NCI-H187 (cell line): ENCODE results near the gene DAAM2.
A peak's percentile ranks its signal among the peaks of the same experiment; 100 is the strongest.

ENCODE experiments used
- DNase-seq, 2 experiments: peaks; one replicate each; lab custom pipeline; 2025; lab: John Stamatoyannopoulos, UW

DAAM2 gene

DNA sequence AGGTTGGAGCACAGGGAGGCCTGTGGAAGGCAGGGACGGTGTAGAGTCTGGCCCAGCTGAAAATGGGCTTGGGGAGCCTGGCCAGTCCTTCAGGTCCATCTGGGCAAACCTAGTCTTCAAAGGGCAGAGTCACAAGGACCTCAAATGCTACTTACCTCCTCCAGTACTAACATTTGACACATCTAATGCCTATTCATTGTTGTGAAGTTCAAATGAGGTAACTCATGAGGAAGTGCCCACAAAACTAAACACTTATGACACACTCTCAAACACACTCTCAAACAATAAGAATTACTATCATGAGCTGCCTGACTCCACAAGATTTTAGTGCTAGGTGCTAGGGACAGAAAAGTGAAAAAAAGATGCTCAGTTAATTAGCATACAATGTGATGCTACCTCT, 27.1 kb downstream of the DAAM2 start:
- no peak for DNase-seq

DNA sequence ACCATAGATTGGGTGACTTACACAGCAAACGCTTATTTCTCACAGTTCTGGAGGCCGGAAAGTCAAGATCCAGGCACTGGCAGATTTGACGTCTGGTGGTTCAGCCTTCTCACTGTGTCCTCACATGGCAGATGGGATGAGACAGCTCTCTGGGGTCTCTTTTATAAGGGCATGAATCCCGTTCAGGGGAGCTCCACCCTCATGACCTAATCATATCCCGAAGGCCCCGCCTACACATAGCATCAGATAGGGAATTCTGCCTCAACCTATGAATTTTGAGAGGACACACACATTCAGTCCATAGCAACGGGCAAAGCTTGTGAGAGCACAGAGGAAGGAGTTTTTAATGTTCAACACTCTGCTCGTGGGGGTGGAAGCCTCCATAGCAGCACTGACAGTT, 27.5 kb downstream of the DAAM2 start:
- no peak for DNase-seq

DNA sequence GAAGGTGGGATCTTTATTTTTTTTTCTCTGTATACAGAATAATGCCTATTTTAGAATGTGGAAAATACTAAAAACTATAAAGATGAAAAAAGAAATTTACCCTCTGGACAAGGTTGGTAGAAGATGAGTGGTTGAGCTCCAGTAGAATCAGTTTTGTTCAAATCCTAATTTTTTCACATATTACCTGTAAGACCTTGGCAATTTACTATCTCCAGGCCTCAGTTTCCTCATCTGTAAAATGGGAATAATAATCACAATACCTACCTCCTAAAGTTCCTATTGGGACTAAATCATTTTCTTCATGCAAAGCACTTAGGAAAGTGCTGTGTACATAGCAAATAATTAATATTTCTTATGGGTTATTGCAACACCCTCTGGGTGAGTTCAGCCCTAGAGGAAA, 28.4 kb downstream of the DAAM2 start:
- DNase-seq, result no peak

DNA sequence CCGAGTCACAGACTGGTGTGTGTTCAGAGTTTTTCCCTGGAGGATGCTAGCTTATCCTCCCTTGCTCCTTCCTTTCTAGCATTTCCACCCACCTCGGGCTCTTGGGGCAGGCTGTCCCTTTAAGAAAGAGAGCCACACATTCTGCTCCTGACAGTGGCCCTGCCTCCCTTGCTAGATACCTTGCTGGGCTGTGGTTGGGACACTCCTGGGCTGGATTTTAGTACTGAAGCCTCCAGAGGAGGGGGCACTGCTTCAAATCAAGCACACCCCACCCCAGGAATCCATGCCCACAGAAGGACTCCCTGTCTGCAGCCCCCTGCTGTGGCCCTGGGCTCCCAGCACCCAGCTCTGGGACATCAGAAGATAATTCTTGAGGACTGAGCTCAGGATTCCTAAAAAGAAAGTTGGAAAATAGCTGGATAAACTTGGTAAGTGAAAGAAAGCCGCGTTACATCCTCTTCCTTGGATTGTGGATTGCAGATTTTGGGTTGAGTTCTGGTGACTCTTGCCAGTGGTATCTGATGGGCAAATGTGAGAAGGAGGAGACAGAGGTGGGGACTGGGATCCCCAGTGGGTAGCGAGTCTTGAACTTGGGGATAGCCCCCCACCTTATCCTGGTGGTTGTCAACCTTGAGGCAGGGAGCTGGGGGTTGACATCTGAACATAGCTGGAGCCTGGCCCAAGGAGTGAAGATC, 29.0 kb downstream of the DAAM2 start:
- no peak for DNase-seq

DNA sequence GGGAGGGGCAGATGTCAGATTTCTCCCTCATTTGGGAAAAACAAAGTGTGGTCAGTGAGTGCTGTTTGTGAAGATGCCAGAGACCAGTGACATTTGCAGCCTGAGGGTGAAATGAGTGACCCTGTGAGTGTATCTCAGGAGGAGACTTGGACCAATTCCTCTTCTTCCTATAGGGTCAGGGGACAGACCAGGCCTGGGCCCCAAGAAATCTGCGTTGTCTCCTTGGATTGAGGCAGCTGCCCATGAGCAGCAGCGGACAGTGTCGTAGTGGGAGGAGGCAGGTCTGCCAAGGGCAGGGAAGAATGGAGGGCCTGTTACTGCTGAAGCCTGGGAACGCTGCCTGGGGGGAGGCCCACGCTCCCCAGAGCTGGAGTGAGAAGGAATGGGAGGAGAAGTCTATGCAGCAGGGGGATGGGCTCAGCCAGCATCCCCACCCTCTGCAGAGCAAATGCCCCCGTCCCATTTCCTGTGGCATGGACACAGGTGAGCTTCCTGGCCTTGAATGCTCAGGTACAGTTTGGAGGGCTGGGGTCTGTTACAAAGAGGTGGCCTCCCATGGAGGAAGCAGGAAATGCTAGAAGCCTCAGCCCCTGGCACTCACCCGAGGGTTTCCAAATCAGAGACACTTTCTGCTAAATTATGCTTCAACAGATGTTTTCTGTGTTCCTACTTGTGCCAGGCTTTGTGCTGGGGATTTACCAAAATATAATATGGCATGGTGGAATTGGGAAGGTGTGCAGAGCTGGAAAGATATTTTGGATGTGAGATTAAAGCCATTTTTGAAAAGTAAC, 29.8 kb downstream of the DAAM2 start:
- DNase-seq, result no peak

DNA sequence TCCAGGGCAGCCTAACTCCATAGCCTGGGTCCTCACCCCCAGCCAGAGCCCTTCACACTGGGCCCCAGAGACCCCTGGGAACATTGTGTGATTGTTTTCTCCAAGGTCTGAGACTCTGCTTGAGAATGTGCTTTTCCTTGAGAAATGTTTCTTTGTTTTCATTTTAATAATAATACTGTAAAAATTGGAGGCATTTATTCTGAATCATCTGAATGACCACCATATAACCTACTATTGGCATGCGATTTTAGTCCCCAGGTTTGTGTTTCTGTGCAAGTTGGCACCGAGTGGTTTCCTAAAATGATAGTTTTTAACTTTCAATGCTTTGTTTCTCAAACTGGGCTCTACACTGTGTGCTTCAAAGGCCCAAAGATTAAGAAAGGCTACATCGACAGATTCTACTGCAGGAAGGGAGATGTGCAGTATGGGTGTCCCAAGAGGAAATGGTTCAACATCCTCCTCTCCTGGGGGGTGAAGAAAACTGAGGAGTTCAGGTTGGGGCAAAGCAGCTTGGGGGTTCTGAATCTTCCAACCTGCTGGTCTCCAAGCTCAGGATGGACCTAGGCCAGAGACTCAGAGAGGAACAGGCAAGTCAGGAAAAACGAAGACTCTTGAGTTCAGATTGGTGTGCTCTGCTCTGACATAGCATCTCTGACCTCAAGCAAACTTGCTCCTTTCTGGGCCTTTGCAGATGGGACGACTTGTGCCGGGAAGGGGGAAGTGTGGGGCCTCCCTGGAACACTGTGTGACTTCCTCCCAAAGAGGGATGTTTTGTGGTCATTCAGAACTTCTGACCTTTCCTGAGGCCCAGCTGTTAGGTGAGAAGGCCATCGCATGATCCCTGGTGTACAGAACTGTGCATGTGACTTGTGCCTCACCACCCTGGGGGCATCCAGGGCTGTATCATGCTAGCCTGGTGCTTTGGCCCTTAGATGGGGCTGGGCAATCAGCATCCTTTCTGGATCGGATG, 31.0 kb downstream of the DAAM2 start:
- no peak for DNase-seq

DNA sequence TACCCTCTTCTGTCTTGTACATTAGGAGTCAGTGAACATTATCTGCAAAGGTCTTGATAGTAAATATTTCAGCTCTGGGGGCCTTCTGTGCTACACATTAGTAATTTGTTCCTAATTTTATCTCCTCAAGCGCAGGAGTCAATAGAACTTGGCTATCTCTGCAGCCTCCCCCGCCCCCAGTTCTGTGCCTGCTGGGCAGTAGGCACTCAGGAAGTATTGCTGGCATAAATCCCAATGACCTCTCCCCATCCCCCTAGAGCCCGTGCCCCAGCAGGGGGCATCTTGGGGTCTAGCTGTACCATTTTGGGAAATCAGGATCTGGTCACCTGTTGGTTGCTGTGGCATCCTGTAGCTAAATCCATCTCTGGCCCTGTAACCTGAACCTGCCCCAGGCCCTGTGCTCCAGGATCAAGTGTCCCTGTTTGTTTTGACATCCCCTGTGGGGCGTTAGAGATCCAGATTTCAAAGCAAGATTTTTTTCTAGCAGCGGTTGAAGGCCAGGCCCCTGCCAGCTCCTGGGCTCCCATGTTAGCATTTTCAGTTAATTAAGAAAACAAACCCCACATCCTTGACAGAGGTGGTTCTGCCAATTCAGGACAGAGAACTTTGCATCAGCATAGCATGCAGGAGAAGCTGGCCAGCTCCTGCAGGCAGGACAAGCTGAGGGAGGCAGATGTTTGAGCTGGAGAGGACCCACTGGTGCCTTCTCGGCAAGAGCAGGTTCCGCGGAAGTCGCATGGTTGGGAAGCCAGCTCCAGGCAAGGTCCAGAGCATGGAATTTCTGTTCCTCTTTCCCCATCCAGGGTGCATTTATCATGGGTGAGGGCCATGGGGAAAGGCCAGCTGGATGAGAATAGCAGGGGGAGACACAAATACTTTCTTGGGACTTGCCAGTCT, 32.1 kb downstream of the DAAM2 start:
- DNase-seq, result no peak

DNA sequence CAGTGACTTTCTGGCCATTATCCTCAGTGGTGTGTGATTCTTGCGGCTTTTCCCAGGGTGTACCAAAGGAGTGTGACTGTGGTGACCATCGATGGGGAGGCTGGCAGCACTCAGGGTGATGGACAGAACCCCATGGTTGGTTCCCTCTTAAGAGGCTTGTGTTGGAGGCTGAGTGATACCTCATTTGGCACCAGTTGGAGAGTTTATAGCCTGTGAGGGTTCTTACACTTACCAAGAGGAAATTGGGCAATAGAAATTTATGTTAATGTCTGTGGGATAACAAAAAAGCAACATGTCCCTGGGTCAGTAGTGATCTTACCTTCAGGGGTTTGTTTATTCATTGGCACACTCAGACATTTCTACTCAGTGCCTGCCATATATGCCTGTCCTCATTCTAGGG, 37.2 kb downstream of the DAAM2 start:
- DNase-seq, result no peak

DNA sequence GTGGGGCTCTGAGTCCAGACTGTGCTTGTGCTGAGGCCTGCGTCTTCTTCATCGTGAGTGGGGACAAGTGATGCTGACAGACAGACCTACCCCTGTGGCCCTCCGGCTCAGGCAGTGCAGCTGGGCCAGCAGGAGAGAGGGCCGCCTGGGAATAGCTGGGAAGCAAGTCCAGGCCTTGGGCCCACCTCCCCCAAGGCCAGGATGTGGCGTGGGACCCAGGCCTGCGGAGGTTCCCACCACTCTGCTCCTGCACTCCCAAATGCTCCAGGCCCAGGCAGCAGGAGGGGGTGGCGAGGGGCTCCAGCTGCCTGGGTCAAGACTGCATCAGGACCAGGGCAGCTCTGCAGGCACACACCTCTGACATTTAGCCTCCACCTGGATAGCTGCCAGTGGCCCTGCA, 38.3 kb downstream of the DAAM2 start:
- DNase-seq, result no peak

DNA sequence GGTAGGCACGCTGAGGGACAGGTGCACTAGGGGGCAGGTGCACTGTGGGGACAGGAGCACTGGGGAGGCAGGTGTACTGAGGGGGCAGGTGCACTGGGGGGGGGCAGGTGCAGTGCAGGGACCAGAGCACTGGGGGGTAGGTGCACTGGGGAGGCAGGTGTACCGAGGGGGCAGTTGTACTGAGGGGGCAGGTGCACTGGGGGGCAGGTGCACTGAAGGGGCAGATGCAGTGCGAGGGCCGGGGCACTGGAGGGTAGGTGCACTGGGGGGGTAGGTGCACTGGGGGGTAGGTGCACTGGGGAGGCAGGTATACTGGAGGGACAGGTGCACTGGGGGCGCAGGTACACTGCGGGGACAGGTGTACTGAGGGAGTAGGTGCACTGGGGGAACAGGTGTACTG, 39.5 kb downstream of the DAAM2 start:
- DNase-seq, result no peak

DNA sequence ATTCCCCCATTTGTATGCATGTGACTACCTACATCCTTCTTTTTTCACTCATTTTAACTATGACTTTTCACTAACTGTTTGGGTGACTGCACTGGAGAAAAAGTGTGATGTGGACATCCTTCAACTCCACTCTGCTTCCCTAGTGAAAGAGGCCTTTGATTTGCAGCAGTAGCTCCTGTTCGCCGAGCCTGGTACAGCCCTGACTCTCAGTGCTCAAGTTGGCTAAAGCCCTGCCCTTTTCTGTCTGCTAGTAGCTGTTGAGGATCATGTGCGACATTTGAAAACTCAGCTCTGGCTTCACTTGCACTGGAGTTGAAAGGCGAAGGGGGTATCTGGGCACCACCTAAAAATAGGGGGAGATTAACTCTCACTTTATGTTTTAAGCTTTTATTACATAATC, 42.1 kb downstream of the DAAM2 start:
- no peak for DNase-seq

DNA sequence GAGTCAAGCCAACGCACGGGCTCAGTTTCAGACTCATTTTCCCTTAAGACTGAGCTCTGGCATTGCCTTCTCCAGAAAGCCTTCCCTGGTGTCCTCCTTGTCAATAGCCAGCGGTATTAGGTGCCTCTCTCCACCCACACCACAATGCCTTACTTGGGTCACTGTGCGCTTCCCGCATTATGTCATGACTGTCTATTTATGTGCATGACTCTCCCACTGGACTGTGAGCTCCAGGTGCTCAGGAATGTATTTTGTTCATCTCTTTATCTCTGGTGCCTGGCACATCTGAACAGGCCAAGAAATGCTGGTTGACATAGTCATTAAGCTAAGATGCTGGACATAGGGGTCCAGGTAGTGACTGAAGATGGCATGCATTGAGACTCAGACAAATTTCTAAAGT, 42.7 kb downstream of the DAAM2 start:
- no peak for DNase-seq

DNA sequence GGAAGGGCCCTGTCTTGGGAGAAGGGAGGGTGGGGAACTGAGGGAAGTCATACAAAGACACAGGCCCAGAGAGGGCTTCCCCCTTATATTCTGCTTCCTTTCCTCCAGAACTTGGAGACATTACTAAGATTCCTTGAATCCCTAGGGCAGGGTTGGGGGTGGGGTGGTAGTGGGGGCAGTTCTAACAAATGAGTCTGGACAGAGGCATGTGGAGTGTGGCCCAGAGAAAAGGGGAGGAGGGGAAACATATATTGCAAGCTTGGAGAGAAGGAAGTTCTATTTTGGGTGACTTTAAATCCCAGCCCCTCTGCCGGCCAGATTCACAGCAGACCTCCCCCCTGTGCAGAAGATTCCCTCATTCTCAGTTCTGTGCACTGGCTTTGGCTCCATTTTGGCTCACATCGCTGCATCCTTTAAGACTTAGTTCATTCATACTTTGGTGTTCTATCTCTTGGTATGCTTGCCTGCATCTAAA, 43.7 kb downstream of the DAAM2 start:
- DNase-seq, result no peak

DNA sequence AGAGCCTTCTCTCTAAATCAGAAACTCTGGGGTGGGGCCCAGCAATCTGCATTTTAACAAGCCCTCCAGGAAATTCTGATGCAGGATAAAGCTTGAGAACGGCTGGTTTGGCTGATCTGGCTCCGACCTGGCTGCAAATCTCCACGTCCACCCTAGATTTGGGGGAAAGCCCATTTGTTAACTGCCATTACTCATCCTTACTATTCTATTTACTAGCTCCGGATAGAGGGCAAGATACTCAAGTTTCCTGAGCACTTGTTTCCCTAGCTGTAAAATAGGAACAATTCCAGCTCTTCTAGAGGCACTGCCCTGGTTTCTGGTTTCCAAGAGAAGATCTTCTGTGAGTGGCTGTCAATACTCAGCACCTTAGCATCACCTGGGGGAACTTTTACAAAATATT, 44.4 kb downstream of the DAAM2 start:
- no peak for DNase-seq

DNA sequence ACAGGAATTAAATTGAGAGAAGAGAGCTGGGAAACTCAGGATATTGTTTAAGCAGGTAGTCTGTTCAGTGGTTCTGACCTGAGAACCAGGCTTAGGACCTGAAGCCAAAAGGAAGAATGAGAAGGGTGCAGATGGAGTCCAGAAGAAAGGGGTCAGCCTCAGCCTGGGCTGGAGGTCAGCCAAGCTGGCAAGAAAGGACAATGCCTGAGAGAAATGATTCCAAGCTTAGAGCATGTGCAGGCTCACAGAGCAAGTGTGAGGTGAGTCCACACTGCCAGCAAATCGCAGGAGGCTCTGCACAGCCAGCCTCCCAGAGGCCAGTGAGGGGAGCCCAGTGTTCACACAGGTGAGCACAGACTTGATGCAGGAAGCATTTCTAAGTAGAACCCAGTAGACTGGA, 47.3 kb downstream of the DAAM2 start:
- no peak for DNase-seq

DNA sequence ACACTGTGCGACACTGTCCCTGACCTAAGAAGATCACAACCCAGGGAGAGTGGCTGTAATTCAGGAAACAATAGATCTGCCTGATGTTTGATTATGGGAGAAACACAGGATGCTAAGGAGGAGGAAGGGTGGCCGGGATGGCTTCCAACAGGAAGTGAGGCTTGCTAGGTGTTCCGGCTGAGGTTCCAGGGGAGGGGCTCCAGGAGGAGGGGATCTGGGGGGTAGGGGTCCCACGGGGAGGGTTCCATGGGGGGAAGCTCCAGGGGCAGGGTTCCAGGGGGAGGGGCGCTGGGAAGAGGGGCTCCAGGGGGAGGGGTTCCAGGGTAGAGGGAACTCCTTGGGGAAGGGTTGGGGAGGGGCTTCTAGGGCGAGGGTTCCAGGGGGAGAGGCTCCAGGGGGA, 48.6 kb downstream of the DAAM2 start:
- no peak for DNase-seq

DNA sequence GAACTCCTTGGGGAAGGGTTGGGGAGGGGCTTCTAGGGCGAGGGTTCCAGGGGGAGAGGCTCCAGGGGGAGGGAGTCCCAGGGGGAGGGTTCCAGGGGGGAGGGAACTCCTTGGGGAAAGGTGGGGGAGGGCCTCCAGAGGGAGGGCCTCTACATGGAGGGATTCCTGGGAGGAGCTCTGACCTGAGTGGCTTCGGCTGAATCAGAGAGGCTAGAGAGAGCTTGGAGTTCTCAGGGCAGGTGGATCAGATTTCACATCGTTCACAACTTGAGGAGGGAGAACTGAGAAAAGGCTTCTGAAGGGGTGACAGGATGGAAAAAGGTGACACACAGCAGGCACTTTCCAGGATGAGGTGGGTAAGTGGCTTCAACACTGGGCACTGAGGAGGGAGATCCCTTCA, 49.1 kb downstream of the DAAM2 start:
- DNase-seq, result peak in 1 of 2 experiments; percentile 9

DNA sequence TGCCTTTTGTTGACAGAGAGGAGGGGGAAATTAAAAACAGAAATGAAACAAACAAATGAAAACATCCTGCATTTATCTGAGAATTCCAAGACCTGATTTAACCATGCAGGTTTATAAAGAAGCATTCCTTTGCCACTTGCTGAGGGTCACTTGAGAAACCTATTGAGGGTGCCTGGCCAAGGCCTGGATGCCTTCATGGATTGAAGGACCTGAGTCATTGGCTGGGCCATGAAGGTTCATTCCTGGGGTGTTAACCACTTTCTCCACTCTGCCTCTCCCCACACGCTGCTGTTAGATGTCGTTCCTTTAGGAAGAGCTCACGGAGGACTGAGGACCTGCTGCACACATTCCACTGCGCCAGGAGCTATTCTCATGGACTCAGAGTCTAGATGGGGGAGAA, 49.7 kb downstream of the DAAM2 start:
- no peak for DNase-seq

DNA sequence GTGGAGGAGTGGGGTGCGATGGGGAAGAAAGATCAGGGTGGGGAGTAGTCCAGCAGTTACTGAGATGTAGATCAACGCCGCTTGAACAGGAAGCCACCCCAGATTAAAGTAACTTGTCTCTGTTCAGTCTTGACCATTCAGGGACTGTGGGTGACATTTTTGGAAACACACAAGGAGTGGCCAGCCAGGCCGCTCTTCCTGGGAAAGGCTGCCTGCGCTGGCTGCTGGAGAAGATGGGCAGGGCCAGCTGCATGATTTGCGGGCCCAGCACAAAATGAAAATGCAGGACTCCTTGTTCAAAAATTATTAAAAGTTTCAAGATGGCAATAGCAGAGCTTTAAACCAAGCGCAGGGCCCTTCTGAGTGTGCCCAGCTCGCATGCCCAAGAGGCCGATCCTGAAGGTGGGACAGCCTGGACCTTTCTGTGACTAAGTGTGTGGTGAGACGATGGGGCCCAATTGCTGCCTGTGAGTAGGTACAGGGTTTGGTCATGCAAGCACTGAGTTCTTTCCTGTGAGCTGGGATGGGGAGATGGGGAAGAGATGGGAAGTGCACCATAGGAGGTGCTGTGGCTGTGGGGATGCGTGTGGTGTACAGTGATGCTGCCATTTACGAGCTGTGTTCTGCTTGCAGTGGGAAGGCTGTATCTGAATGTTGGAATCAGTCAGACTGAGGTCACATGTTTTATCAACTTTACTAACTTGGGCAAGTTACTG, 51.3 kb downstream of the DAAM2 start:
- DNase-seq, result no peak

DNA sequence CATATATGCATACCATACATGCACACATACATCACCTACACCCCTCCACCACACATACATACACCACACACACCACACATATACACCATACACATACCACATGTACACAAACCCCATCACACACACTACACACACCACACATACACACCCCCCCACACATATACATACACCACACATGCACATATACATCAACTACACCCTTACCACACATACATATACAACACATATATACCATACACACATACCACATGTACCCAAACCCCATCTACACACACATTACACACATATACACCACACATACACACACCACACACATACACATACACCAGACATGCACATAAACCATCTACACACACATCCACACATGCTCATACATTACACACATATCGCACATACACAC, 52.7 kb downstream of the DAAM2 start:
- DNase-seq, result no peak

DNA sequence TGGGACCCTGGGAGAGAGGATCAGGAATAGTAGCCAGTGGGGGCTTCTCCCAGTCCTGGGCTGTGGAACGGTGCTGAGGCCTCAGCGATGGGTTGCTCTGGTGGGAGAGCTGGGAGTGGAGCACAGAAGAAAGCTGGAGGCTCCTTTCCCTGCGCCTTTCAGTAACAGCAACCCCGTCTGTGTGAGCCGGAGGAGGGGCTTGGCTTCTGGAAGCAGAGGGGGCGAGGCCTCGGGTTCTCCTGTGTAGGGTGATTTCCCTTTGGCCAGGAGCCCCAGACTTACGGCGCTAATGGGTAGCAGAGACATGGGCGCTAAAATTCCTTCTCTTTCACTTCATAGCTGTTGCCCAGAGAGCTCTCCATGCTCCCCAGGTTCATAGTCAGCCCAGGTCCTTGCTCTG, 55.0 kb downstream of the DAAM2 start:
- no peak for DNase-seq
